ENCODE data around the gene KLHL25. TPM values are rescaled to one million over a fixed set of nuclear protein-coding genes. Genes with fewer than 3 reads are reported as not detected.
A peak's percentile ranks its signal among the peaks of the same experiment; 100 is the strongest.

The KLHL25 gene
- total and polyA plus RNA-seq, 2 experiments from 2014 or later, result 10.9 to 18.0 TPM

- Histone ChIP-seq H3K36me3 (no peaks in the 10 kb centered on the region), H3K4me1 (ENCODE audit: low read depth) (no peaks in the 10 kb centered on the region), H3K27me3 (no peaks in the 10 kb centered on the region), H3K4me3 (no peak overlapping the region), H3K9me3 (ENCODE audit: low read depth) (no peaks in the 10 kb centered on the region), H3K27ac (no peak overlapping the region)
- TF ChIP-seq CTCF (IDR thresholded peaks at IDR 0.05; ENCODE audit: low read depth, low read length), result no peak
- no peak for DNase-seq (ENCODE audit: low read depth in 1 of 2, low spot score in 1 of 2)
Observed at GRCh38 chr15:85828874-85829273, 34.1 kb upstream of the KLHL25 start.

- no peaks in the 10 kb centered on the region for H3K36me3 ChIP-seq
- no peak for TF ChIP-seq CTCF (IDR thresholded peaks at IDR 0.05; ENCODE audit: low read depth, low read length)
- H3K27me3 ChIP-seq, result no peaks in the 10 kb centered on the region
- no peak for DNase-seq (ENCODE audit: low read depth in 1 of 2, low spot score in 1 of 2)
- H3K4me3 ChIP-seq, result no peak overlapping the region
- H3K9me3 ChIP-seq (ENCODE audit: low read depth), result no peaks in the 10 kb centered on the region
- H3K4me1 ChIP-seq (ENCODE audit: low read depth), result no peaks in the 10 kb centered on the region
- no peak overlapping the region for H3K27ac ChIP-seq
Observed at GRCh38 chr15:85828126-85828525, 33.4 kb upstream of the KLHL25 start.

GRCh38 chr15:85826756-85827515 is 32.2 kb upstream of the KLHL25 start:
- TF ChIP-seq CTCF (IDR thresholded peaks at IDR 0.05; ENCODE audit: low read depth, low read length), result no peak
- Histone ChIP-seq H3K4me3 (no peak overlapping the region), H3K36me3 (no peaks in the 10 kb centered on the region), H3K27ac (no peak overlapping the region), H3K4me1 (ENCODE audit: low read depth) (no peaks in the 10 kb centered on the region), H3K9me3 (ENCODE audit: low read depth) (no peaks in the 10 kb centered on the region), H3K27me3 (no peaks in the 10 kb centered on the region)
- DNase-seq (ENCODE audit: low read depth in 1 of 2, low spot score in 1 of 2), result peak in 1 of 2 donors; percentile 32

GRCh38 chr15:85825719-85826118 is 31.0 kb upstream of the KLHL25 start:
- H3K36me3 ChIP-seq, result no peaks in the 10 kb centered on the region
- peak overlapping the region; percentile 59 for H3K27ac ChIP-seq
- no peaks in the 10 kb centered on the region for H3K4me1 ChIP-seq (ENCODE audit: low read depth)
- no peak for TF ChIP-seq CTCF (IDR thresholded peaks at IDR 0.05; ENCODE audit: low read depth, low read length)
- no peak overlapping the region for H3K4me3 ChIP-seq
- no peaks in the 10 kb centered on the region for H3K27me3 ChIP-seq
- no peaks in the 10 kb centered on the region for H3K9me3 ChIP-seq (ENCODE audit: low read depth)
- no peak for DNase-seq (ENCODE audit: low read depth in 1 of 2, low spot score in 1 of 2)

GRCh38 chr15:85825118-85825517 is 30.4 kb upstream of the KLHL25 start:
- Histone ChIP-seq H3K4me3 (no peak overlapping the region), H3K36me3 (no peaks in the 10 kb centered on the region), H3K4me1 (ENCODE audit: low read depth) (no peaks in the 10 kb centered on the region), H3K9me3 (ENCODE audit: low read depth) (no peaks in the 10 kb centered on the region), H3K27ac (peak overlapping the region; percentile 59), H3K27me3 (no peaks in the 10 kb centered on the region)
- TF ChIP-seq CTCF (IDR thresholded peaks at IDR 0.05; ENCODE audit: low read depth, low read length), result no peak
- peak in 1 of 2 donors; percentile 69 for DNase-seq (ENCODE audit: low read depth in 1 of 2, low spot score in 1 of 2)

Data from cardiac muscle cell (in vitro differentiated cells and primary cell).